ENCODE measurements around the gene PRDM2.

PRDM2 gene

DNA sequence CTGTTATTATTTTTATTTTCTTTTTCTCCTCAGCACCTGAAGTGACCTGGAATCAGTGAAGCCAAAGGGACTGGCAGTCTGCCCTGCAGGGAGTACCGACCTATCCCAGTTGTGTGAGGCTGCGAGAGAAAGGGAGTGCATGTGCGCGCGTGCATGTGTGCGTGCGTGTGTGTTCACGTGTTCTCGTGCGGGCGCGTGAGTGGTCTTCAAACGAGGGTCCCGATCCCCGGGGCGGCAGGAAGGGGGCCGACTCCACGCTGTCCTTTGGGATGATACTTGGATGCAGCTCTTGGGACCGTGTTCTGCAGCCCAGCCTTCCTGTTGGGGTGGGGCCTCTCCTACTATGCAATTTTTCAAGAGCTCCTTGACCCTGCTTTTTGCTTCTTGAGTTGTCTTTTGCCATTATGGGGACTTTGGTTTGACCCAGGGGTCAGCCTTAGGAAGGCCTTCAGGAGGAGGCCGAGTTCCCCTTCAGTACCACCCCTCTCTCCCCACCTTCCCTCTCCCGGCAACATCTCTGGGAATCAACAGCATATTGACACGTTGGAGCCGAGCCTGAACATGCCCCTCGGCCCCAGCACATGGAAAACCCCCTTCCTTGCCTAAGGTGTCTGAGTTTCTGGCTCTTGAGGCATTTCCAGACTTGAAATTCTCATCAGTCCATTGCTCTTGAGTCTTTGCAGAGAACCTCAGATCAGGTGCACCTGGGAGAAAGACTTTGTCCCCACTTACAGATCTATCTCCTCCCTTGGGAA lies 123.3 kb downstream of the PRDM2 start:
- no peaks in the 10 kb centered on the region for H3K4me1 ChIP-seq (ENCODE audit: control insufficient read depth, insufficient read depth, low read length)
- H3K27me3 ChIP-seq (ENCODE audit: control insufficient read depth, insufficient read depth, low read length): no peaks in the 10 kb centered on the region
- H3K9ac ChIP-seq (ENCODE audit: low read length): no peak overlapping the region
- peaks cover 4% of the 10 kb centered on the region for H3K36me3 ChIP-seq (ENCODE audit: control insufficient read depth, insufficient read depth, low read length)
- no peak overlapping the region for H3K27ac ChIP-seq (ENCODE audit: low read depth, low read length)
- no peak overlapping the region for H3K4me3 ChIP-seq (ENCODE audit: low read length)

GRCh38 chr1:13823936-13824335 lies 123.9 kb downstream of the PRDM2 start:
- Histone ChIP-seq H3K27me3 (ENCODE audit: control insufficient read depth, insufficient read depth, low read length) (no peaks in the 10 kb centered on the region), H3K36me3 (ENCODE audit: control insufficient read depth, insufficient read depth, low read length) (peaks cover 4% of the 10 kb centered on the region), H3K4me1 (ENCODE audit: control insufficient read depth, insufficient read depth, low read length) (no peaks in the 10 kb centered on the region)

DNA sequence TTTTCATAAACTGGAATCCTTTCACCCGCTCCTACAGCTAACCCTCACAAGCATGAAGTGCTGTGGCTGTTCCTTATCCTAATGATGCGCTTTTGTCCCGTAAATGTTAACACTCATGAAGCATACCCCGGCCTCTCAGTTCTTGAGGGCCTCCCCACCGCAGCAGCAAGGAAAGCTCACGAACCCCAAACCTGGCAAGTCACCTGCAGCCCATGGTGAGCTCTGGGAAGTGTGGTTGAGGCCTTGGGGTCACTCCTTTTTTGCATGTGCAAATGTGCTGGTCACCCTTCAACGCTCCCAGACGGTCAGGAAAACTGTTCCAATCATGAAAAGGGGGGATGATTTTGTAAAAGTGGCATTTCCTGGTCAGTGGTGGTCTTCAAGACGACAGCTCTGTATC lies 124.6 kb downstream of the PRDM2 start:
- peaks cover 4% of the 10 kb centered on the region for H3K36me3 ChIP-seq (ENCODE audit: control insufficient read depth, insufficient read depth, low read length)
- H3K4me1 ChIP-seq (ENCODE audit: control insufficient read depth, insufficient read depth, low read length): no peaks in the 10 kb centered on the region
- H3K27ac ChIP-seq (ENCODE audit: low read depth, low read length): no peak overlapping the region
- no peaks in the 10 kb centered on the region for H3K27me3 ChIP-seq (ENCODE audit: control insufficient read depth, insufficient read depth, low read length)
- no peak overlapping the region for H3K4me3 ChIP-seq (ENCODE audit: low read length)
- H3K9ac ChIP-seq (ENCODE audit: low read length): no peak overlapping the region

More at GRCh38 chr1:13823936-13824335, 123.9 kb downstream of the PRDM2 start:
- Histone ChIP-seq H3K9ac (ENCODE audit: low read length) (no peak overlapping the region), H3K4me3 (ENCODE audit: low read length) (no peak overlapping the region), H3K27ac (ENCODE audit: low read depth, low read length) (no peak overlapping the region)

GRCh38 chr1:13825033-13825432 lies 125.0 kb downstream of the PRDM2 start:
- no peak overlapping the region for H3K27ac ChIP-seq (ENCODE audit: low read depth, low read length)
- peaks cover 2% of the 10 kb centered on the region for H3K27me3 ChIP-seq (ENCODE audit: control insufficient read depth, insufficient read depth, low read length)
- no peak overlapping the region for H3K4me3 ChIP-seq (ENCODE audit: low read length)
- no peak overlapping the region for H3K9ac ChIP-seq (ENCODE audit: low read length)
- H3K36me3 ChIP-seq (ENCODE audit: control insufficient read depth, insufficient read depth, low read length): peaks cover 4% of the 10 kb centered on the region
- H3K4me1 ChIP-seq (ENCODE audit: control insufficient read depth, insufficient read depth, low read length): no peaks in the 10 kb centered on the region

- H3K27me3 ChIP-seq (ENCODE audit: control insufficient read depth, insufficient read depth, low read length): peaks cover 4% of the 10 kb centered on the region
- H3K27ac ChIP-seq (ENCODE audit: low read depth, low read length): no peak overlapping the region
- H3K4me1 ChIP-seq (ENCODE audit: control insufficient read depth, insufficient read depth, low read length): no peaks in the 10 kb centered on the region
- peaks cover 4% of the 10 kb centered on the region for H3K36me3 ChIP-seq (ENCODE audit: control insufficient read depth, insufficient read depth, low read length)
- H3K4me3 ChIP-seq (ENCODE audit: low read length): no peak overlapping the region
- H3K9ac ChIP-seq (ENCODE audit: low read length): no peak overlapping the region
Measured at GRCh38 chr1:13826009-13826408, 126.0 kb downstream of the PRDM2 start.

DNA sequence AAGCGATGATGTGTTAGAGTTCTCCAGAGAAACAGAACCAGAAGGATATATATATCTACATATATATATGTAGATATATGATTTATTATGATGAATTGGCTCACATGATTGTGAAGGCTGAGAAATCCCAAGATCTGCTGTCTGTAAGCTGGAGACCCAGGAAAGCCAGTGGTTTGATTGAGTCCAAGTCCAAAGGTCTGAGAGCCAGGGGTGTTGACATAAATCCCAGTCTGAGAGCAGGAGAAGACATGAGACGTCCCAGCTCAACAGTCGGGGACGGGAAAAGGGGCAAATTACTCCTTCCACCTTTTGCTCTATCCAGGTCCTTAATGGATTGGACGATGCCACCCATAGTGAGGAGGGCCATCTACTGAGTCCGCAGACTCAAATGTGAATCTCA lies 126.6 kb downstream of the PRDM2 start:
- H3K4me3 ChIP-seq (ENCODE audit: low read length): no peak overlapping the region
- no peak overlapping the region for H3K9ac ChIP-seq (ENCODE audit: low read length)
- H3K27me3 ChIP-seq (ENCODE audit: control insufficient read depth, insufficient read depth, low read length): peaks cover 4% of the 10 kb centered on the region
- H3K27ac ChIP-seq (ENCODE audit: low read depth, low read length): no peak overlapping the region
- H3K36me3 ChIP-seq (ENCODE audit: control insufficient read depth, insufficient read depth, low read length): peaks cover 4% of the 10 kb centered on the region
- H3K4me1 ChIP-seq (ENCODE audit: control insufficient read depth, insufficient read depth, low read length): no peaks in the 10 kb centered on the region

DNA sequence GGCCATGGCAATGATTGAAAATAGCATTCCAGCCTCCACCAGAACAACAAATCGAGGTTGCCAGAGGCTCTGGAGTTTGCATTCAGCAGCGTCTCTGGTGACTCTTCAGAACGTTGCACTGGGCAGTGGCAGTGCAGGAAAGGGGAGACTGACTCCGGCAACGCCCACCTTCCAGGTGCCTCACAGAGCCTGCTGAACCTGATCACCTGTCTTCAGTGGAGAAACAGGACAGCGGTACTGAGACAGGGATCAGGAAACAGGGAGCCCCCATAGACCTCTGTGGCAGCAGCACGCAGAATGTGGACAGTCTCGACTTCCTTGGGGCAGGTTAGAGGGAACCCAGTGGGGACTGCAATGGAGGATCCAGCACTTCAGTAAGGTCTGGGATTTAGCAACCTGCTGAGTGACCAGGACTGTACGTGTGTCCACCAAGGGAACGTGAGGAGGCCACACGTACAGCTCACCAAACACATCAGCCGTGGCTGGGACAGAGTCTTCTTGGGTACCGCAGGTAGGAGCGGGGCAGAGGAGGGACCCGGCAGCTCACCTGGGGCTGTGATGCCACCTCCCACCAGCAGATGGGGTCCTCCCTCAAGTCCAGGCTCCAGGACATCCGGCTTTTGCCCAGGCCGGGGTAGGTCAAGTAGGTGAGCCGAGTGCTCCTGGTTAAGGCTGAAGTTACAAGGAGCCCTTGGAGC lies 128.6 kb downstream of the PRDM2 start:
- Histone ChIP-seq H3K4me1 (ENCODE audit: control insufficient read depth, insufficient read depth, low read length) (no peaks in the 10 kb centered on the region), H3K27me3 (ENCODE audit: control insufficient read depth, insufficient read depth, low read length) (peaks cover 4% of the 10 kb centered on the region), H3K9ac (ENCODE audit: low read length) (no peak overlapping the region), H3K4me3 (ENCODE audit: low read length) (peak overlapping the region; percentile 24), H3K36me3 (ENCODE audit: control insufficient read depth, insufficient read depth, low read length) (peaks cover 1% of the 10 kb centered on the region), H3K27ac (ENCODE audit: low read depth, low read length) (no peak overlapping the region)

DNA sequence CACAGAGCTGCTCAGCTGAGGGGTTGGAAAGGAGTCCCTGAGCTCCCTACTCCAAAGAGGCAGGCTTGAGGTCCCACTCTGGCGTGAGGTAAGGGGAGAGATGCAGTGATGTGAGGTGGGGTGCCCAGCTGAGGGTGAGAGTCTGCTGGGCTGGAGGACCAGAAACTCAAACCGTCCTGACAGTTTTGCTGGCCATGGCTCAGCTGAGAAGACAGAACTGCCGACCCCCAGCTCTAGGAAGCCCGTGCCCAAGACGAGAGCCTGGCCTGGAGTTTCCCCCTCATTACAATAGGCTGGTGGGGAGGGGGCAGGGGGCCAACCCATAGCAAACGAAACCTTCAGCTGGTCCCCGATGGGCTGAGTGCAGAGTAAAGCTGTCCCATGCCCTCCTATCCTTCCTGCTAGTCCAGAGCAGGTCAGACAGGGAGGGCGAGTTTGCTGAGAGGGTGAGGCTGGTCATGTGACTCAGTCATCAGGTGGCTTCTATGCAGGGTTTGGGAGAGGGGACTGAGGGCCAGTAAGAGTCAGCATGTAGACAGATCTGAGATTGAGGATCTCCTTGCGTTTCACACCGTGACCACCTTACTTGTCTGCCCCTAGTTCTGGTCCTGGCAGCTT lies 129.3 kb downstream of the PRDM2 start:
- Histone ChIP-seq H3K27me3 (ENCODE audit: control insufficient read depth, insufficient read depth, low read length) (peaks cover 4% of the 10 kb centered on the region), H3K27ac (ENCODE audit: low read depth, low read length) (no peak overlapping the region), H3K9ac (ENCODE audit: low read length) (no peak overlapping the region), H3K36me3 (ENCODE audit: control insufficient read depth, insufficient read depth, low read length) (no peaks in the 10 kb centered on the region), H3K4me1 (ENCODE audit: control insufficient read depth, insufficient read depth, low read length) (no peaks in the 10 kb centered on the region), H3K4me3 (ENCODE audit: low read length) (peak overlapping the region; percentile 24)

GRCh38 chr1:13830170-13830569 lies 130.2 kb downstream of the PRDM2 start:
- peaks cover 4% of the 10 kb centered on the region for H3K27me3 ChIP-seq (ENCODE audit: control insufficient read depth, insufficient read depth, low read length)
- no peaks in the 10 kb centered on the region for H3K4me1 ChIP-seq (ENCODE audit: control insufficient read depth, insufficient read depth, low read length)
- no peak overlapping the region for H3K9ac ChIP-seq (ENCODE audit: low read length)
- H3K36me3 ChIP-seq (ENCODE audit: control insufficient read depth, insufficient read depth, low read length): no peaks in the 10 kb centered on the region
- H3K27ac ChIP-seq (ENCODE audit: low read depth, low read length): no peak overlapping the region
- H3K4me3 ChIP-seq (ENCODE audit: low read length): no peak overlapping the region

- no peaks in the 10 kb centered on the region for H3K4me1 ChIP-seq (ENCODE audit: control insufficient read depth, insufficient read depth, low read length)
- H3K9ac ChIP-seq (ENCODE audit: low read length): no peak overlapping the region
- H3K36me3 ChIP-seq (ENCODE audit: control insufficient read depth, insufficient read depth, low read length): no peaks in the 10 kb centered on the region
- H3K4me3 ChIP-seq (ENCODE audit: low read length): no peak overlapping the region
- no peak overlapping the region for H3K27ac ChIP-seq (ENCODE audit: low read depth, low read length)
- peaks cover 4% of the 10 kb centered on the region for H3K27me3 ChIP-seq (ENCODE audit: control insufficient read depth, insufficient read depth, low read length)
Measured at GRCh38 chr1:13830616-13831280, 130.8 kb downstream of the PRDM2 start.

DNA sequence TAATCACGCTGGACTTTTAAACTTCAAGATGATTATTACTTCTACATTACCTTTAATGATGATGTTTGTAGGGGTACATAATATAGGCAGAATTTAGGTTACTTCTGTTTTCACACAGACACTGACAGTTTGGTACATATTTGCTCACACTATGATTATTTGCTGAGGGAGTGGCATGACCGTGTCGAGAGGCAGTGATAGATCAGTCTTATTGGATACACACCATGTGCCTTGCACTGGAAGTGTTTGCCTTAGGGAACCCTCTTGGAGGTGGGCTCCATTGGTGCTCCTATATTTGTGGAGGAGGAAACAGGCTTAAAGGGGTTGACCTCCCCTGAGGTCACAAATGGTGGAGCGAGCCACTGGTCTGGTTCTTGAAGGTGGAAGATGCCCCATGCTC lies 132.1 kb downstream of the PRDM2 start:
- Histone ChIP-seq H3K27ac (ENCODE audit: low read depth, low read length) (no peak overlapping the region), H3K4me3 (ENCODE audit: low read length) (no peak overlapping the region), H3K4me1 (ENCODE audit: control insufficient read depth, insufficient read depth, low read length) (no peaks in the 10 kb centered on the region), H3K9ac (ENCODE audit: low read length) (no peak overlapping the region), H3K36me3 (ENCODE audit: control insufficient read depth, insufficient read depth, low read length) (no peaks in the 10 kb centered on the region), H3K27me3 (ENCODE audit: control insufficient read depth, insufficient read depth, low read length) (peaks cover 4% of the 10 kb centered on the region)

GRCh38 chr1:13832536-13832935 lies 132.5 kb downstream of the PRDM2 start:
- H3K9ac ChIP-seq (ENCODE audit: low read length): no peak overlapping the region
- no peak overlapping the region for H3K27ac ChIP-seq (ENCODE audit: low read depth, low read length)
- H3K4me1 ChIP-seq (ENCODE audit: control insufficient read depth, insufficient read depth, low read length): no peaks in the 10 kb centered on the region
- no peaks in the 10 kb centered on the region for H3K36me3 ChIP-seq (ENCODE audit: control insufficient read depth, insufficient read depth, low read length)
- H3K27me3 ChIP-seq (ENCODE audit: control insufficient read depth, insufficient read depth, low read length): peaks cover 4% of the 10 kb centered on the region
- no peak overlapping the region for H3K4me3 ChIP-seq (ENCODE audit: low read length)

All from rectal smooth muscle tissue (tissue), 1 donor.